Epithelial cell of proximal tubule (primary cell): ENCODE measurements around the gene SEMA7A. TPM values are rescaled to one million over a fixed set of nuclear protein-coding genes. Genes with fewer than 3 reads are reported as not detected.
"Not testable (repeated sequence)": the region's sequence is repeated elsewhere in the genome, so short reads cannot be mapped to it uniquely, and the experiment has no call there.

ENCODE experiments used
- DNase-seq: peaks from one replicate; pipeline ENCODE4 v3.0.0-alpha.2; 2011; ENCODE audit warnings: low read depth
- H3K4me3 ChIP-seq: 2 replicates; pipeline ENCODE4 v1.5.1; 2011; ENCODE audit warnings: low read depth, mild to moderate bottlenecking, low read length
- total RNA-seq: library from RNA; depleted of rRNA; stranded (reverse); fragments of >200 nt; gene quantifications from 2 replicates; pipeline ENCODE4 v1.2.3, GENCODE V29; 2015
- TF ChIP-seq, protein P1 (sequence below): conservative IDR thresholded peaks from 2 replicates; pipeline ENCODE4 v1.5.1; 2012; ENCODE audit warnings: low read depth, mild to moderate bottlenecking, low read length

The SEMA7A gene
- total RNA-seq, result 112 and 113 TPM in 2 replicates

DNA sequence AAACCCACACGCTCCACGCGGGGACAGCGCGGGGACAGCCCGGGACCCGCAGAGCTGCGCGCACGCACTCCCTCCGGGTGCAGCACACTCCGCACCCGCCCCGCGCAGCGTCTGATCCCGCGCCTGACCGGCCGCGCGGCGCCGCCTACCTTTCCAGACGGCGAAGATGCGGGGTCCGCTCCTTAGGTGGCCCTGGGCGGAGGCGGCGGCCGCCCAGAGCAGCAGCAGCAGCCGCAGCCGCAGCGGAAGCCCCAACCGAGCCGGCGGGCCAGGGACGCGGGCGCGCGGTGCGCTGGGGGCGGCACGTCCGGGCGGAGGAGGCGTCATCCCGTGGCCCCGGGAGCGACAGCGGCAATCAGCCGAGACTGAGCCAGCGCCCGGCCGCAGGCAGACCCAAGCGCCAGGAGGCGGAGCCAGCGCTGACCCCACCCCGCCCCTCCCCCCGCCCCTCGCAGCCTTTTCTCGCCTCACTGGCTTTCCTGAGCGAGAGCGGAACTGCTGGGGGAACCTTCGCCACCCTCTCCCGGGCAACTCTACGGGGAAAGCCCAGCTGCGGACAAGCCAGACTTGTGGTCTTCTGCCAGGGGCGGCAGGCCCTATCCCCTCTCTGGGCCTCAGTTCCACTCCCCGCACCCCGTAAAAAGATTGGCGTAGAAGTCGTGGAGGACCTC lies at the start of gene SEMA7A:
Gene SEMA7A, minus strand, starts transcription at position 367 of the 671 bp plus-strand sequence. Its CDS starts 40 bp downstream, at position 327.
- TF ChIP-seq, protein P1, sequence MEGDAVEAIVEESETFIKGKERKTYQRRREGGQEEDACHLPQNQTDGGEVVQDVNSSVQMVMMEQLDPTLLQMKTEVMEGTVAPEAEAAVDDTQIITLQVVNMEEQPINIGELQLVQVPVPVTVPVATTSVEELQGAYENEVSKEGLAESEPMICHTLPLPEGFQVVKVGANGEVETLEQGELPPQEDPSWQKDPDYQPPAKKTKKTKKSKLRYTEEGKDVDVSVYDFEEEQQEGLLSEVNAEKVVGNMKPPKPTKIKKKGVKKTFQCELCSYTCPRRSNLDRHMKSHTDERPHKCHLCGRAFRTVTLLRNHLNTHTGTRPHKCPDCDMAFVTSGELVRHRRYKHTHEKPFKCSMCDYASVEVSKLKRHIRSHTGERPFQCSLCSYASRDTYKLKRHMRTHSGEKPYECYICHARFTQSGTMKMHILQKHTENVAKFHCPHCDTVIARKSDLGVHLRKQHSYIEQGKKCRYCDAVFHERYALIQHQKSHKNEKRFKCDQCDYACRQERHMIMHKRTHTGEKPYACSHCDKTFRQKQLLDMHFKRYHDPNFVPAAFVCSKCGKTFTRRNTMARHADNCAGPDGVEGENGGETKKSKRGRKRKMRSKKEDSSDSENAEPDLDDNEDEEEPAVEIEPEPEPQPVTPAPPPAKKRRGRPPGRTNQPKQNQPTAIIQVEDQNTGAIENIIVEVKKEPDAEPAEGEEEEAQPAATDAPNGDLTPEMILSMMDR, result no peak
- DNase-seq, result no peak
- H3K4me3 ChIP-seq, result peak within 1 kb of the TSS; percentile 69

DNA sequence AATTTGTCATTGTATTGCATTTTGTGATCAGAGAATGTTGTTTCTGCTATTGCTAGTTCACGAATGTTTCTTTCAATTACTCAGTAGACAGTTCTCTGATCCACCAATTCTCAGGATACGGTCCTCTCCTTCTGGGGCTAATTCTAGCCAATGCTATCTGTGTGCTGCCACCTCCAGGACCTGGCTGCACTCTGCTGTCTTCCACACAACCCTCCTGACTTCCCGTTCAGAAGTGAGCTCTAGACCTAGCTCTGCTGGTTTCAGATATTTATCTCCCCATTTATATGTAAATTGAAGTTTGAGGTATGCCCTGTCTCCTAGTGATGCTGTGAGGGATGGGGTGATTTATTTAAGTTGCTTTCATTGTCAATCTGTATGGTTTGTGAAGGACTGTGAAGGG lies 48.9 kb upstream of the SEMA7A start:
- TF ChIP-seq, protein P1, result peak; percentile 19
- no peak for DNase-seq
- no peak overlapping the region for H3K4me3 ChIP-seq

DNA sequence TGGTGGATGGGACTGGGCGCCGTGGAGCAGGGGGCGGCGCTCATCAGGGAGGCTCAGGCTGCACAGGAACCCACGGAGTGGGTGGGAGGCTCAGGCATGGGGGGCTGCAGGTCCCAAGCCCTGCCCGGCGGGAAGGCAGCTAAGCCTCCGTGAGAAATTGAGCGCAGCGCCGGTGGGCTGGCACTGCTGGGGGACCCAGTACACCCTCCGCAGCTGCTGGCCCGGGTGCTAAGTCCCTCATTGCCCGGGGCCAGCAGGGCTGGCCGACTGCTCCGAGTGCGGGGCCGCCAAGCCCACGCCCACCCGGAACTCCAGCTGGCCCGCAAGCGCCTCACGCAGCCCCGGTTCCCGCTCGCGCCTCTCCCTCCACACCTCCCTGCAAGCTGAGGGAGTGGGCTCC lies 46.6 kb upstream of the SEMA7A start:
- not testable (repeated sequence) for H3K4me3 ChIP-seq, DNase-seq

GRCh38 chr15:74471621-74472020 lies 37.9 kb upstream of the SEMA7A start:
- H3K4me3 ChIP-seq, DNase-seq: not testable (repeated sequence)

DNA sequence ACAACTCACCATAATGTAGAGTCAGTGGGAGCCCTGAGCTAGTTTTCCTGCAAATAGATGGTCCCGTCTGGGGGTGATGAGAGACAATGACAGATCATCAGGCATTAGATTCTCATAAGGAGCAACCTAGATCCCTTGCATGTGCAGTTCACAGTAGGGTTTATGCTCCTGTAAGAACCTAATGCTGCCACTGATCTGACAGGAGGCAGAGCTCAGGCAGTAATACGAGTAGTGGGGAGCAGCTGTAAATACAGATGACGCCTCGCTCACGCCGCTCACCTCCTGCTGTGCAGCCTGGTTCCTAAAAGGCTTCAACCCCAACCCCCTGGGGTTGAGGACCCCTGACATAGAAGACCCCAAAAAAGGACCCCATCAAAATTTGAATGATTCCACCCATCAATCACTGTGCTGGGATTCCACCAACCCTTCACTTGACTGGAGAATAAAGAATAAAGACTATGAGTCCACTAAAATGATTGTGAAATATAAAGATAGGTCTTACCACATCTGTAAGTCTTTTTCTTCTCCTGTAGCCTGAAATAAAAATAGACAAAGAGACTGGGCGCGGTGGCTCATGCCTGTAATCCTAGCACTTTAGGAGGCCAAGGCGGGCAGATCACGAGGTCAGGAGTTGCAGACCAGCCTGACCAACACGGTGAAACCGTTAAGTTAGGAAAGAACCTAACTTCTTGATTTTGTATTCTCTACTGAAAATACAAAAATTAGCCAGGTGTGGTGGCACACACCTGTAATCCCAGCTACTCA lies 37.1 kb upstream of the SEMA7A start:
- TF ChIP-seq, protein P1, result no peak
- no peak for DNase-seq
- H3K4me3 ChIP-seq, result no peak overlapping the region

DNA sequence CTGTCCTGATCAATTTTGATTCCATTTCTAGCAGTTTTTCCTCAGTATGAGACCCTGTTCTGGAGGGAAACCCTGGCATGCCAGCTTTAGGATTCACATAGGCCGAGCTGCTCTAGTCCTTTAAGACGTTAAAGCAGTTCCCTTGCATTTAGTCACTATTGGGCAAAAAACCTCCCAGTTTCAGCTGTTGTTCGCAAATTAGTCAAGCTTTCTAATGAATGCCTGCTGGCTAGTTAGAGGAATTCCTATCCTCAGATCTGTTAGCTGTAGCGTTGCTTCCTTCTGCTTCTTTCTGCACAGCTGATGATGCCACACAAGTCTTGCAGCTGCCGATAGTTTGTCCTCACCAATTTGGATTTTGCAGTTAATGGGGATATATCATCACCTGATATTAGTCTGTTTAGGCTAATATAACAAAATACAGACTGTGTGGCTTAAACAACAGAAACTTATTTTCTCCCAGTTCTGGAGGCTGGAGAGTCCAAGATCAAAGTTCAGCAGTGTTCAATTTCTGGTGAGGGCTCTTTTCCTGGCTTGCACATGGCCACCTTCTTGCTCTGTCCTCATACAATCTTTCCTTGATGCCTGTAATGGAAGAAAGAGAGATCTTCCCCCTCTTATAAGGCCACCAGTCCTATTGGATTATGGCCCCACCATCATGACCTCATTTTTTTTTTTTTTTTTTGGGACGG lies 34.7 kb upstream of the SEMA7A start:
- H3K4me3 ChIP-seq, result no peak overlapping the region
- no peak for DNase-seq
- TF ChIP-seq, protein P1, result no peak

GRCh38 chr15:74466570-74466969 lies 32.8 kb upstream of the SEMA7A start:
- DNase-seq, result no peak
- TF ChIP-seq, protein P1, result no peak
- no peak overlapping the region for H3K4me3 ChIP-seq
